GM18520 (cell line): ENCODE measurements around the gene MRPL53.

Experiments used
- ATAC-seq: cut with Tn5 transposase; IDR thresholded peaks from one replicate; pipeline ENCODE4 v1.9.1; 2021; ENCODE audit not compliant: unreplicated experiment

The MRPL53 gene

DNA sequence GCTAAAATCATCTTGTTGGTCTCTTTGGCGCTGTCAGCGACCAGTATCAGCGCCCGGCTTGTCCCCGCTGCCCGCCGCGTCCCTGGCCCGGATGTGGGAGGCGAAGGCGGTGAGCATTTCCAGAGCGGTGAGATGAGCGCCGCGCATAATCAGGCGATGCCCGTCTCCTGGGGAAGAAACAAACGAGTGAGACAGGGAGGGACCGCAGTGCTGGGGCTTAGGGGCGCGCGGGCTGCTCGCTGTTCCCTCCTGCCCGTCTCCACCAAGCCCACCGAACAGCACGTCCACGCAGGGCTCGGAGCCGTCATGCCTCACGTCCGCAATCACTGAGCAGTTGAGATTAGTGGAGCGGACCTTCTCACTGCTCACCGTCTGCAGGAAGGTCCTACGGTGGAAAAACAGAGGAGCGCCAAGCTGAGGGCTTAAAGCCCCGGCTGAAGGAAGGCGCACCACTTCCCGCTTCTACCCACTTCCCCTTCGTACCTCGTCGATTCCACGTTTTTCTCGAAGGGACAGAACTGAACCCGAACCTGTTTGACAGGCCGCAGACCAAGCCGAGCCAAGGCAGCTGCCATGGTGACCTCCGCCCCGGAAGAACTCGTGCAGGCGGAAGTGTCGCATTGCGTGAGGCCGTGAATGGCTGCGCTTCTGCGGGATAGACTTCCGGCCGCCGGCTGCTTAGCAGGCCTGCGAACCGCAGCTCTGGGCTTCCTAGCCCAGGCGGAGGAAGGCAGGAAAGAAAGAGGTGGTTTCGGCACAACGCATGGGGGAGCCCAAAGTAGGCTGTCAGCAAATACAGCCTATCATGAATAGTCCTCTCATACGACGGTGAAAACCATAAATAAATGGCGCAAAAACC is at the start of gene MRPL53:
Gene MRPL53 (minus strand): TSS at position 595 of the 859 bp plus-strand sequence. CDS start 20 bp downstream, at position 575.
- ATAC-seq, result peak; percentile 82

- ATAC-seq, result no peak
These were observed 44.2 kb upstream of the MRPL53 start for GRCh38 chr2:74516650-74517049.

DNA sequence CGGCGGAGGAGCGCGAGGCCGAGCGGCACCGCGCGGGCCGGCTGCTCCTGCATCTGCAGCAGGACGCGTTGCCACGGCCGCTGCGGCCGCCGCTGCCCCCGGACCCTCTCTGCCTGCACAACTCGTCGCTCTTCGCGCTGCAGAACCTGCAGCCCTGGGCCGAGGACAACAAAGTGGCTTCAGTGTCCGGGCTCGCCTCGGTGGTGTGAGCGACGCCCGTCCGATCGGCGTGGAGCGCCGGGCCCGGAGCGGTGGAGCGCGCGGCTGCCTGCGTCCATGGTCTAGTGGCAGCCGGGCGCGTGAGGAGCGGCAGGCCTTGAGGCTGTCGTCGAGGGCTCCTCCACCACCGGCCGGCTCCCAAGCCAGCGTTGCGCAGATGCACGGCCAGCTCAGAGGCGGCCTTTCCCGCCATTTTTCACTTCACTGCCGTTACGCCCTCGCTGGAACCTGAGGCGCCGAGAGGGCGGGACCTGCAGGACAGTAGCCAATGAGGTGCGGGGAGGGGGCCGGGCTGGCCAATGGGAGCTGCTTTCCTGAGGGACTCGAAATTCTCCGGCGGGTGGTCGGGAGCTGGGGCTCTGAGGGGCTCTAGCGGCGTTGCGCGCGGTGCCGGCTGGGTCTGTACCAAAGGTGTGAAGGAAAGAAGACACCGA is 43.6 kb upstream of the MRPL53 start:
- ATAC-seq, result no peak

DNA sequence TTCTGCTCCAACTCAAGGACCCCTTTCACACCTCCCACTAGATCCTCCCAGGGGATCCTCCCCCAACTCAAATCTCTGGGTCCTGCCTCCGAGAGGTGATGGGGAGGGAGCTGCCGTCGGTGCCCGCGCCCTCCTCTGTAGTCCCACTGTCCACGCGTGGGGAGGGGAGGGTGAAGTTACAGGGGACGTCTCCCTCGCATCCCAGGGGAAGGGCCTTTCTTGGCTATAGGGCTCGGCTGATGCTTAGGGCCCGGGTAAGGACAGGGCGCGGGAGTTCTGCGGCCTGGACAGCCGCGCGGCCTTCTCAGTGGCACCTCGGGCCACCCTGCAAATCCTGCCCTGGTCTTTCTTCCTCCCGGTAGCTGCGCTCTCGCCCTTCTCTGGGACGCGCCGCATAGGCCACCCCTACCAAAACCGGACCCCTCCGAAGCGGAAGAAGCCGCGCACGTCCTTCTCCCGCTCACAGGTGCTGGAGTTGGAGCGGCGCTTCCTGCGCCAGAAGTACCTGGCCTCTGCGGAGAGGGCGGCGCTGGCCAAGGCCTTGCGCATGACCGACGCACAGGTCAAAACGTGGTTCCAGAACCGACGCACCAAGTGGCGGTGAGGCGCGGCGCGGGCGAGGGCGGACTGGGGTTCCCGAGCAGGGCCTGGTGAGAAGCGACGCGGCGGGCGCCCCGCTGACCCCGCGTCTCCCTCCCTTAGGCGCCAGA is 42.9 kb upstream of the MRPL53 start:
- no peak for ATAC-seq

DNA sequence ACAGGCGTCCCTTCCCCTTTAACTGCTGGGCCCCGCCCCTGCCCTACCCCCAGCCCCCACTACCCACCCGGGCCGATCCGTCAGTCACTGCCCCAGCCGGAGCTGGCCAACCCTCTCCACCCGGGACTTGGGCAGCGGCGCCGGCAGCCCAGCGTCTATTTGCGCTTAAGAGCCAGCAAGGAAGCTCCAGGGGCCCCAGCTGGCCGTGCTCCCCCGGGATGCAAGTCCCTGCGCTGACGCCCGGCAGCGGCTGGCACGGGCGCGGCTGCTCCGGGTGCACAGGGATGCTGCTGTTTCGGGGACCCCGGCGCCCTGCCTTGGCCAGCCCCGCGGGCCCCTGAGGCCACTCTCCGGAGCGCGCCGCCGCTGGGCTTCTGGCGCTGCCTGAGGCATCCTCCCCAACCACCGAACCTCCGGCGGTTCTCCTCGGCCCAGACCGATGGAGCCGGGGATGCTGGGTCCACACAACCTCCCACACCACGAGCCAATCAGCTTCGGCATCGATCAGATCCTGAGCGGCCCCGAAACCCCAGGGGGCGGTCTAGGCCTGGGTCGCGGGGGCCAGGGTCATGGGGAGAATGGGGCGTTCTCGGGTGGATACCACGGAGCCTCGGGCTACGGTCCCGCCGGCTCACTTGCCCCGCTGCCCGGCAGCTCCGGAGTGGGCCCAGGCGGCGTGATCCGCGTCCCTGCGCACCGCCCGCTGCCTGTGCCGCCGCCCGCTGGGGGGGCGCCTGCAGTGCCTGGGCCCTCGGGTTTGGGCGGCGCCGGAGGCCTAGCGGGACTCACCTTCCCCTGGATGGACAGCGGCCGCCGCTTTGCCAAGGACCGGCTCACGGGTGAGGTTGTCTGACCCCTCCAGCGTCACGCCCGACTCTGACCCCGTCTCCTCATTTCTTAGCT is 42.1 kb upstream of the MRPL53 start, which contains the start of gene TLX2:
Gene TLX2 (plus strand): TSS at position 83 of the 903 bp plus-strand sequence. CDS start 357 bp downstream, at position 440.
- no peak for ATAC-seq

DNA sequence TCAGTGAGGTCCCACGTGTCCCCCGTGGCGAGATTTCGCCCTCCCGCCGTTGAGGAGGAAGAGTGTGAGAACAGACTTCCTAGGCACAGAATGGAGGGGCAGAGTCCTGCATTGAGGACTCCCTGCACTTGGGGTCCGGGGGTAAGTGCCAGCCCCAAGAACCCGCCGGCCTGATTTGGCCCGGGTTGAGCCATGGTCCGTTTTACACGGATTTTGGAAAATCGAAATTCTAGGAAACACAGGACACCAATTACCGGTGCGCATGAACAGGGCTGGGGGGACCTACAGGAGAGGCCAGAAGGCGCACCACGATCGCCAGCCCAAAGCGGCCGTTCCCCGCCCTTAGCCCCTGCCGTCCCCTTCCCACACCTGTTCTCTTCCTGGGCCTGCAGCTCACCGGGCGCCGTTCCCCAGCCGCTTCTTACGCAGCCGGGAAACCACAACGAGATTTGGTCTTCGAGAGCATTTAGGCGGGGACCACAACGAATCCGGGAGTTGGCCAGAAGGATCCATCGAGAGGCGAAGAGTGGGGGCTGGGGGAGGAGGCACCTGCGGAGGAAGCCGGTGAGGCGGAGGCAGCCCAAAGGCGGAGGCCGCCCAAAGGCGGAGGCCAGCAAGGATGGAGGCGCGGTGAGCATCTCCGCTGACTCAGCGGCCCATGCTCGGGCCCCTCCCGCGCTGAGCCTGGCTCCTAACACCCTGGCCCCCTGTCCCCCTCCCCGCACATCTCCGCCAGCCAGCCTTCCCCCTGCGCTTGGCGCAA is 41.3 kb upstream of the MRPL53 start:
- ATAC-seq, result no peak

GRCh38 chr2:74512744-74513604 is 40.5 kb upstream of the MRPL53 start:
- no peak for ATAC-seq

GRCh38 chr2:74511104-74511989 is 38.9 kb upstream of the MRPL53 start:
- ATAC-seq, result no peak

GRCh38 chr2:74510272-74510671 is 37.8 kb upstream of the MRPL53 start:
- no peak for ATAC-seq

DNA sequence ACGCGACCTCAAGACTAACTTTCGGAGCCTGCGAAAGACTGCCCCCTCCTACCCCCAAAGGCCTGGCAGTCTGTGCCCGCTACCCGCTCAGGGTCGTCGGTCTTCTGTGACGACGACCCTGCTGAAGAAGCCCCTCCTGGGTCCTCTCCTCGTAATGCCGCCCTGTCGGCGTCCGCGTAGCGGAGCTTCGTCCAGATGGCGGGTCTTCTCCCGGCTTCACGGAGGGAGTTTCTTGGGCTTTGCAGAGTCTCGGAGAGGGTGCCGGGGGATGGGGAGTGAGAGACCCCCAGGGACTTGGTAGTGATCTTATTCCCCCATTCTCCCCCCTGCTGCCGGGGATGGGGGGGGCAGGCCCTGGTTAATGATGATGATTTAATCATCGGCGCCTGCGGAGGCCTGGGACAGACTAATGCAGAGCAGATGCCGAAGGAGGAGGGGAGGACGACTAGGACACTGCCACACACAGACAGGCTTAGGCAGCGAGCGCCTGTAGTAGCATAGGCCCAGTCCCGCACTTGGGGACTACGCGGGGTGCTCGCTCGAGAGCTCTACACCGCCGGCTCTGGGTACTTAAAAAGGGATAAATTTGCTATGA is 35.5 kb upstream of the MRPL53 start:
- no peak for ATAC-seq

- peak; percentile 78 for ATAC-seq
These were observed 34.9 kb upstream of the MRPL53 start, which contains the start of gene PCGF1 for GRCh38 chr2:74507145-74507925. TSS of gene PCGF1 (minus strand) at chr2:74507695. CDS start at chr2:74507668, 27 bp downstream.

DNA sequence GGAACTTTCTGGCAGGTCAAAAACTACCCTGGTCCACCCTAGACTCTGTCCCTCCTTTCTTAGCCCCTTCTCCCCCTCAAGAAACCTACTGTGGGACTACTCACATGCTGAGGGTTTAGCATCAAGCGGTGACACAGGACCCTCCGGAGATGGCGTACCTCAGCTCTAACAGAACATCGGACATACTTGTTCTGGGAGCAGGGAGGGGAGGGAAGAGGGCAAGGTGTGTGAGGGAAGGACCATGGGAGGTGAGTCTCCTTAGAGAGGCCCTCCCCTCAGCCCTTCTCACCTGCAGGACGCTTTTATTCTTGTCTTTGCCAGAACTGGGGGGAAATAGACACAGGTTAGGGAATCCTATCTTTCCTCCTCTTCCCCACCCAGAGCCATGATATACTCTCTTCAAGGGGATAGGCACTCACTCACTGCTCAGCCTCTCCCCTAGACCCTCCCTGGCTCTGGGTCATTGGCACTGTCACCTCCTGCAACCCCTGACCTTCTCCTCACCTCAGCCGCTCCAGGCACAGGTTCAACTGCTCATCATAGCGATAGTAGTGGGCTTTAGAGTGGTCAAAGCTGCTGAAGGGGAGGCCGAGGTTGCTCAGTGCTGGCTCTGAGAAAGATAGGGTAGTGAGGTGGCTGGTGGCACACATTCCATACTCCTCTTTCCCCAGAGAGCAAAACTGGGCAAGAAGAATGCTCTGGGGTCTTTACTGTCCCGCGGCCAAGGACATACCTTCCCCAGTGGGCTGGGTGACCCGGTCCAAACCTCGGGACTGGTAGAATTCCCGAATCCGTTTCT is 33.2 kb upstream of the MRPL53 start:
- ATAC-seq, result no peak

DNA sequence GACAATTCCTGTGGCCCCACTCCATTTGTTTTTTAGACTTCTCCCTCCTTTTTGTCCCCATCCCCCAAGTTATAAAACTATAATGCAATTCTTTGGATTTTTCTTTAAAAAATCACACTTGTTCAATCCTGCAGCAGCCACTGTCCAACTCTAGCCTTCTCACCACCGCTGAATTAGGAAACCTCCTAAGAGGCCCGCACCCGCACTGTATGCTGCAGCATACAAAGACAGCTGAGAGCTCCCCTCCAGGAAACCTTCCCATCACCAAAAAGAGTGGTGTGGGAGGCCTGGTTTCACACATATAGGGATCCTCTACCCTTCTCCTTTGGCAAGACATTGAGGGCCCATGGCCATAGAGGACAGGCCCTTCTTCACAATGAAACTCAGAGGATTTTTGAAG is 32.1 kb upstream of the MRPL53 start:
- no peak for ATAC-seq

DNA sequence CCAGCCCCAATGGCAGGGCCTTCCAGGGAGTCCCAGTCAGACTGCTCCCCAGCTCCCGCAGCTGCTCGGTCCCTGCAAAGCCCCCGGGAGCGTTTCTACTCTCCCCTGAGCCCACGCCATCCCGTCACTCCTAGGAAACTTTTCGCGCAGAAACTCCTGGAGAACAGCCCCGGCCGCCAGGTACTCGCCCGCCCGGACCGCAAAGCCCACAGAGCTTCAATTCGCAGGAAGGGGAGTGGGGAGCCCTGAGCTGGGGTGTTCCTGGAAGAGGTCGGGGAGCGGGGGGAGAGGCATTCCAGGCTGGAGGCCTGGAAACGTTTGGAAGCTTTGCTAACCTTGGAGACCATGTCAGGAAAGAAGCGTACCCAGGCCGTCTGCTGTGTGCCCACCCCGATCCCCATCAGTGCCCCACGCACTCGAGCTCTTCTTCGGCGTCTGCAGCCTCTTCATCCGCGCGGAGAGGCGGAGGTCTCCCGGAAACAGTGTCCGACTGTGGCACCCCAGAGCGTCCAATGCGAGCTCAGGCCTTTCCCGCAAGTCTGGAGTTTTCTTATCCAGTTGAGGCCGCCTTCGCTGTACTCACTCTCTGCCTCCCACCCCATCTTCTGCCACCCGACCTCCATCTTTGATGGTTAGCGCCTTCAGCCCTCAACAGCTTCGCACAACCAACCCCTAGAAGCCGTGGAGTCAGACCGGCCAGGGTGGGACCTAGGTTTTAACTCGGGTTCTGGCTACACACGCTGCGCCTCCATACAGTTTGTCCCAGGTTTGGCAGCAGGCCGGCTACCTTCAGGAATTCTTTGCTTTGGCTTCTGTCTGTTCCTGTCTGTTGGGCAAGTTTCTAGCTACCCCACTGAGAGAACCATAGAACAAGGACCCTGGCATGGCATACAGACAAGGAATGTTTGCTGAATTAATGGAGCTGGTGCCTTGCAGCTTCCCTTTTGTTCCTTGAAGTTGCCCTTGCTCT is 31.3 kb upstream of the MRPL53 start:
- no peak for ATAC-seq
